ENCODE measurements around the gene CPEB3.

- no peak for TF ChIP-seq POLR2AphosphoS5 (IDR thresholded peaks at IDR 0.05; ENCODE audit: low read depth, low read length)
- no peak for TF ChIP-seq POLR2A (IDR thresholded peaks at IDR 0.05; ENCODE audit: low read depth, low read length)
- TF ChIP-seq PAX5 (IDR thresholded peaks at IDR 0.05; ENCODE audit: insufficient read depth, low read length, severe bottlenecking), result peak; percentile 91
Measured at GRCh38 chr10:92290837-92291615, at the start of gene CPEB3, which contains the start of gene MARCHF5.

All from GM12891 (cell line).